AG04449 (cell line): ENCODE data around the gene HSPBP1.

Experiments used
- CTCF ChIA-PET: fragments of 350-600 bp; formaldehyde crosslinking; extraction: SDS; loops from one replicate; lab custom pipeline; 2021; ENCODE audit warnings: antibody characterized with exemption; lab: Yijun Ruan, JAX
- POLR2A ChIA-PET: fragments of 400-600, 350-600 bp; formaldehyde crosslinking; extraction: SDS; loops from one replicate; lab custom pipeline; 2020; ENCODE audit warnings: antibody characterized with exemption, inconsistent platforms; lab: Yijun Ruan, JAX
- DNase-seq: peaks from one replicate; pipeline ENCODE4 v3.0.0-alpha.2; 2010; ENCODE audit warnings: low read depth, low spot score
- H3K4me3 ChIP-seq: 2 replicates; pipeline ENCODE4 v1.5.1; 2011; ENCODE audit warnings: low read depth, mild to moderate bottlenecking, control low read depth, low read length
- TF ChIP-seq, protein P1 (sequence below): IDR thresholded peaks from one replicate; pipeline ENCODE4 v1.5.1; 2011; ENCODE audit warnings: mild to moderate bottlenecking, moderate library complexity, low read length, control low read depth, inconsistent platforms; ENCODE audit not compliant: insufficient read depth; ENCODE audit errors: missing control alignments

Gene HSPBP1

GRCh38 chr19:55231391-55232285 lies 48.3 kb downstream of the HSPBP1 start:
- TF ChIP-seq, protein P1, sequence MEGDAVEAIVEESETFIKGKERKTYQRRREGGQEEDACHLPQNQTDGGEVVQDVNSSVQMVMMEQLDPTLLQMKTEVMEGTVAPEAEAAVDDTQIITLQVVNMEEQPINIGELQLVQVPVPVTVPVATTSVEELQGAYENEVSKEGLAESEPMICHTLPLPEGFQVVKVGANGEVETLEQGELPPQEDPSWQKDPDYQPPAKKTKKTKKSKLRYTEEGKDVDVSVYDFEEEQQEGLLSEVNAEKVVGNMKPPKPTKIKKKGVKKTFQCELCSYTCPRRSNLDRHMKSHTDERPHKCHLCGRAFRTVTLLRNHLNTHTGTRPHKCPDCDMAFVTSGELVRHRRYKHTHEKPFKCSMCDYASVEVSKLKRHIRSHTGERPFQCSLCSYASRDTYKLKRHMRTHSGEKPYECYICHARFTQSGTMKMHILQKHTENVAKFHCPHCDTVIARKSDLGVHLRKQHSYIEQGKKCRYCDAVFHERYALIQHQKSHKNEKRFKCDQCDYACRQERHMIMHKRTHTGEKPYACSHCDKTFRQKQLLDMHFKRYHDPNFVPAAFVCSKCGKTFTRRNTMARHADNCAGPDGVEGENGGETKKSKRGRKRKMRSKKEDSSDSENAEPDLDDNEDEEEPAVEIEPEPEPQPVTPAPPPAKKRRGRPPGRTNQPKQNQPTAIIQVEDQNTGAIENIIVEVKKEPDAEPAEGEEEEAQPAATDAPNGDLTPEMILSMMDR: no peak
- POLR2A ChIA-PET: no interaction called here
- DNase-seq: no peak
- CTCF ChIA-PET: no interaction called here
- no peak overlapping the region for H3K4me3 ChIP-seq

DNA sequence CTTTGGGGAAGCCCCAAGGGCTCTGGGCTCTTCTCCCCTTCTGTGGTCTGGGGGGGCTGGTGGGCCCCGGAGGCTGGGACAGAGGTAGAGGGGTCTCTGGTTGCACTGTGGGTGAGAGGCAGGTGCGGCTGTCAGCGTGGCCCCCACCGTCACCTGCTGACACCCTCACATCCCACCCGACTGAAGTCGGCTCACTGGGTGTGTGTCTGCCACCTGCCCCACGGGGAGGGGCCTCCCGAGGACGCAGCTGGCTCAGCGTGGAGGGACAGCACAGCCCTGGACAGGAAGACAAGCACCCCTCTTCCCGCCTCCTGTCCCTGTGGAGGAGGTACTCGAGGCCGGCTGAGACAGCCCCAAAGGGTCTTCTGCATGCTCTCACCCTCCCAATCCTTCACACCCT lies 49.1 kb downstream of the HSPBP1 start:
- DNase-seq: no peak
- TF ChIP-seq, protein P1: no peak
- H3K4me3 ChIP-seq: no peak overlapping the region
- POLR2A ChIA-PET: no interaction called here
- CTCF ChIA-PET: no interaction called here

DNA sequence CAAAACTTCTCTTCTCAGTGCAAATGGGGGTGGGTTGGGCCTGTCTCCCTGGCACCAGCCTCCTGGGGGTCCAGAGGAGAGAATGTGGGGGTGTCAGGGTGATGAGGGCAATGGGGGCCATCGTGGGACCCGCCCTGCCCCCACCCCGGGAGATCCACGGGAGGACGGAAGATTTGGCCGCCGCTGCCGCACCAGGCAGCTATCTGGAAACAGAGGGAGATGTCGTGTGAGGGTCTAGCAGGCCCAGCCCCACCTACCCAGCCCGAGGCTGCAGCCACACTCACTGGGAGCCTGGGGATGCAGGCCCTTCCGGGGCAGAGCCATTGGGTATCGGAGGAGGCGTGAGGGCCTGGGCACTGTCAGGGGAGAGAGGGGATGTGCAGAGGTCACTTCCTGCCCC lies 49.6 kb downstream of the HSPBP1 start:
- DNase-seq: no peak
- TF ChIP-seq, protein P1: no peak
- H3K4me3 ChIP-seq: no peak overlapping the region
- ChIA-PET POLR2A (no interaction called here), CTCF (no interaction called here)

DNA sequence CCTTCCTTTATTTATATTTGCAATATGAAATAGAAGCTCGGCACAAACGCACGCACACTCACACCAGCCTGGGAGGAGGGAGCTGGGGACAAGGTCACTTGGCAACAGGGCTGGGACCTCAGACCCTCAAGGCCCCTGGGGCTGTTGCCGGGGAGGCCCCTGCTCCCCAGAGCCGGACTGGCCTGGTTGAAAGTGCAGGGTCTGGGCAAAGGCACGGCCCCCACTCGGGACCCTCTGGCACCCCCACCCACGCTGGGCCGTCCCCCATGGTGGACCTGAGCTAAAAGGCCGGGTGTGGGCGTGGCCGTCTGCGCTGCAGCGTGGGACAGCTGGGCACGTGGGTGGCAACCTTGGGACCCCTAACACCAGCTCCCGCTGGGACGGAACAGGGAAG lies 50.1 kb downstream of the HSPBP1 start:
- POLR2A ChIA-PET: no interaction called here
- CTCF ChIA-PET: no interaction called here
- TF ChIP-seq, protein P1: no peak
- H3K4me3 ChIP-seq: no peak overlapping the region
- DNase-seq: no peak

DNA sequence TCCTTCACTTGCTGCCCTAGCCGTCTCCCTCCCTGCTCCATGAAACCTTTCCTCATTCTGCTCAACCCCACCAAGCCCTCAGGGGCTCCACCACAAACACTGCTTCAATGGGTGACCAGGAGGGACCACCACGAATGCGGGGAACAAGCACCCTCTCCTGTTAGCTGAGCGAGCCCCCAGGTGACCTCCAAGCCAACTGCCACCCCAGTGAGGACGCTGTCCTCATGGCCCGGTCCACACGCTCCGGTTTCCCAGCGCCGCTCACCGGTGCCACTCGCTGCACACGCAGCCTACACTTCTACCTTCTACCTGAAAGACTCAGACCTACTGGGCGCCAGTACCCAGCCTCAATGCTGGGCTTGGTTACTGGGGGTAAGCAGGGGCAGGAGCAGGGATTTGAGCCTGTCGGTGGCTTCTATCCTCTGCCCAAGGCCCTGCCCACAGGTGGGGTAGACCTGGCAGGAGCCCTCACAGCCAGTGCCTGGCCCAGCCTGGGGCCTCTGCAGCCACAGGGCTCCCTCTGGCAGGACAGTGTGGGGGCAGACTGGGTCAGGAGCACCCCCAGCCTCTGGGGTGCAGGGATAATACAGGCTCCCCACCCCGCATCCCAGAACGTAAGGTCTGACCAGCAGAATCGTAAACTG lies 50.6 kb downstream of the HSPBP1 start:
- no peak for DNase-seq
- CTCF ChIA-PET: no interaction called here
- no peak overlapping the region for H3K4me3 ChIP-seq
- POLR2A ChIA-PET: no interaction called here
- TF ChIP-seq, protein P1: no peak

DNA sequence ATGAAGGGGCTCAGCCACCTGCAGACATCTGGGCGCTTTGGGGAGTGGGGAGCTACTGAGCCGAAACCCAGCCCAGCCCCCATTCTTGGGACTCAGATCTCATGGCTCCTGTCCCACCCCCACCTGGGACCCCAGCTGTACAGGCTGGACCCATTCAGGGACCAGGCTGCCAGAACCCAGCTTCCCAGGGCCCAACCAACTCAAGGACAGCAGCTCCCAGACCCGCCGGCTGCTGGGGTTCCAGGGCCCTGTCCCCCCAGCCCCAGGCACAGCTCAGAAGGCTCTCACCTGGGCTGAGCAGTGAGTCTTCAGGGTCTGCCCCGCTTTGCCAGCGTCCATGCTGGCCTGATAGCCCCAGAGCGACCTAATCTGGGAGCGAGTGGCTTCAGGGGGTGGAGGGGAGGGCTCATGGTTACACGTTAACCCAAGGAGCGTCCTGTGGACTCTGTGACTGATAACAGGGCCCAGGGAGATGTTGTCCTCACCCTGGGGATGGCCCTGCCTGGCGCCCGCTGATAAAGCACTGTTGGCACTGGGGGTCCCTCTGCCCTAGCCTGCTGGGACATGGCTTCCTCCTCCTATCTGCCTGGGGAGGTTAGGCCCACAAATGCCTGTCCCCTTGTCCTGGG lies 51.4 kb downstream of the HSPBP1 start, which contains the start of gene TMEM86B:
Gene TMEM86B (minus strand): TSS at position 361 of the 629 bp plus-strand sequence. CDS start 22 bp downstream, at position 339.
- POLR2A ChIA-PET: interaction anchor here (1.2 kb wide), 1 partner anchor 9 kb away, joined by 3 read pairs; no protein-coding TSS in a partner anchor
- no peak within 1 kb of the TSS for H3K4me3 ChIP-seq
- DNase-seq: no peak
- CTCF ChIA-PET: interaction anchor here (0.9 kb wide), 1 partner anchor 10 kb away, joined by 3 read pairs; no protein-coding TSS in a partner anchor
- TF ChIP-seq, protein P1: no peak
